DND-41 (cell line): ENCODE data around the gene THRB.

ENCODE experiments used
- ATAC-seq: fragments of 200-7000 bp; cut with Tn5 transposase; 3 replicates; pipeline ENCODE4 v1.9.1; 2021; ENCODE audit warnings: low read depth; ENCODE audit not compliant: insufficient read depth
- DNase-seq: peaks from one replicate; pipeline ENCODE4 v3.0.0-alpha.2; 2020
- H2AFZ ChIP-seq: 2 replicates; pipeline ENCODE4 v1.6.0; 2012; ENCODE audit warnings: low read depth, low read length
- H3K27ac ChIP-seq: 2 replicates; pipeline ENCODE4 v1.5.1; 2012; ENCODE audit warnings: low read length, inconsistent platforms
- H3K27me3 ChIP-seq: fragments of 200-600 bp; sonication (generic); 2 replicates; pipeline ENCODE4 v1.6.0; 2012; ENCODE audit warnings: low read length, mild to moderate bottlenecking, inconsistent platforms; ENCODE audit not compliant: insufficient read depth, poor library complexity
- H3K36me3 ChIP-seq: 2 replicates; pipeline ENCODE4 v1.5.1; 2012; ENCODE audit warnings: low read length, inconsistent platforms; ENCODE audit not compliant: insufficient read depth
- H3K4me1 ChIP-seq: 2 replicates; pipeline ENCODE4 v1.5.1; 2012; ENCODE audit warnings: mild to moderate bottlenecking, low read length; ENCODE audit not compliant: insufficient read depth
- H3K4me2 ChIP-seq: 2 replicates; pipeline ENCODE4 v1.6.0; 2012; ENCODE audit warnings: mild to moderate bottlenecking, moderate library complexity, low read length, inconsistent platforms; ENCODE audit not compliant: insufficient read depth
- H3K4me3 ChIP-seq, 2 experiments: fragments of 200-600 bp in 1 of 2; shearing (Covaris generic) in 1 of 2; 2 replicates each; pipeline ENCODE4 v1.5.1; 2012 to 2016; ENCODE audit warnings: inconsistent platforms in 2 of 2, low read length in 2 of 2, mild to moderate bottlenecking in 2 of 2, low read depth in 1 of 2, moderate library complexity in 1 of 2
- H3K79me2 ChIP-seq: 2 replicates; pipeline ENCODE4 v1.6.0; 2012; ENCODE audit warnings: low read length, inconsistent platforms; ENCODE audit not compliant: insufficient read depth
- H3K9ac ChIP-seq: 2 replicates; pipeline ENCODE4 v1.6.0; 2012; ENCODE audit warnings: low read depth, mild to moderate bottlenecking, inconsistent platforms, low read length, moderate library complexity
- H3K9me3 ChIP-seq: 2 replicates; pipeline ENCODE4 v1.5.1; 2012; ENCODE audit warnings: low read length, moderate library complexity, mild to moderate bottlenecking, inconsistent platforms; ENCODE audit not compliant: insufficient read depth, severe bottlenecking
- H4K20me1 ChIP-seq: 2 replicates; pipeline ENCODE4 v1.6.0; 2012; ENCODE audit warnings: low read length; ENCODE audit not compliant: insufficient read depth
- CTCF ChIP-seq: IDR thresholded peaks from 2 replicates; pipeline ENCODE4 v1.5.1; 2012; ENCODE audit warnings: borderline replicate concordance, low read length, moderate library complexity, mild to moderate bottlenecking; ENCODE audit not compliant: poor library complexity, severe bottlenecking; ENCODE audit errors: extremely low read depth
- EZH2 ChIP-seq: IDR thresholded peaks from 3 replicates; pipeline ENCODE4 v1.6.1; 2012; ENCODE audit warnings: borderline replicate concordance, low read depth, mild to moderate bottlenecking, moderate library complexity, low read length, inconsistent platforms; ENCODE audit not compliant: severe bottlenecking

Gene THRB

GRCh38 chr3:24087469-24087868 is 407.2 kb downstream of the THRB start:
- Histone ChIP-seq H2AFZ (no peak overlapping the region), H3K27ac (no peak overlapping the region), H3K79me2 (no peaks in the 10 kb centered on the region), H3K4me3 (no peak overlapping the region), H3K36me3 (no peaks in the 10 kb centered on the region), H3K27me3 (no peaks in the 10 kb centered on the region), H3K4me2 (no peak overlapping the region), H3K9ac (no peak overlapping the region), H3K9me3 (no peaks in the 10 kb centered on the region), H4K20me1 (no peaks in the 10 kb centered on the region), H3K4me1 (no peaks in the 10 kb centered on the region)
- ATAC-seq (no peak), DNase-seq (no peak)
- TF ChIP-seq EZH2 (no peak), CTCF (no peak)

GRCh38 chr3:24086617-24087404 is 407.8 kb downstream of the THRB start:
- ATAC-seq (no peak), DNase-seq (no peak)
- no peak for TF ChIP-seq EZH2
- no peak for TF ChIP-seq CTCF
- no peak overlapping the region for H3K27ac ChIP-seq
- H3K4me1 ChIP-seq: no peaks in the 10 kb centered on the region
- H3K36me3 ChIP-seq: no peaks in the 10 kb centered on the region
- no peak overlapping the region for H3K9ac ChIP-seq
- H4K20me1 ChIP-seq: no peaks in the 10 kb centered on the region
- H3K27me3 ChIP-seq: no peaks in the 10 kb centered on the region
- H3K4me2 ChIP-seq: no peak overlapping the region
- H3K9me3 ChIP-seq: no peaks in the 10 kb centered on the region
- H3K4me3 ChIP-seq: no peak overlapping the region
- no peaks in the 10 kb centered on the region for H3K79me2 ChIP-seq
- H2AFZ ChIP-seq: no peak overlapping the region

GRCh38 chr3:24086206-24086605 is 408.4 kb downstream of the THRB start:
- TF ChIP-seq EZH2 (no peak), CTCF (no peak)
- Histone ChIP-seq H4K20me1 (no peaks in the 10 kb centered on the region), H3K4me3 (no peak overlapping the region), H3K36me3 (no peaks in the 10 kb centered on the region), H3K4me2 (no peak overlapping the region), H3K4me1 (no peaks in the 10 kb centered on the region), H2AFZ (no peak overlapping the region), H3K27ac (no peak overlapping the region), H3K27me3 (no peaks in the 10 kb centered on the region), H3K79me2 (no peaks in the 10 kb centered on the region), H3K9ac (no peak overlapping the region), H3K9me3 (no peaks in the 10 kb centered on the region)
- no peak for DNase-seq
- no peak for ATAC-seq

GRCh38 chr3:24072193-24072592 is 422.5 kb downstream of the THRB start:
- H3K9me3 ChIP-seq: no peaks in the 10 kb centered on the region
- H2AFZ ChIP-seq: no peak overlapping the region
- DNase-seq (no peak), ATAC-seq (no peak)
- H3K9ac ChIP-seq: no peak overlapping the region
- no peak overlapping the region for H3K4me2 ChIP-seq
- H3K36me3 ChIP-seq: no peaks in the 10 kb centered on the region
- TF ChIP-seq EZH2 (no peak), CTCF (no peak)
- H3K27me3 ChIP-seq: no peaks in the 10 kb centered on the region
- no peaks in the 10 kb centered on the region for H4K20me1 ChIP-seq
- no peak overlapping the region for H3K27ac ChIP-seq
- no peaks in the 10 kb centered on the region for H3K4me1 ChIP-seq
- H3K79me2 ChIP-seq: no peaks in the 10 kb centered on the region
- no peak overlapping the region for H3K4me3 ChIP-seq
